Caco-2 (cell line): ENCODE results near the gene ARFGAP1. TPM values are rescaled to one million over a fixed set of nuclear protein-coding genes. Genes with fewer than 3 reads are reported as not detected.

Source experiments
- BruUV-seq: library from RNA; stranded (reverse); fragments of 400-500 nt; replicated peaks from 2 replicates; lab custom pipeline; 2021; lab: Mats Ljungman, UMichigan
- CTCF ChIA-PET: fragments of 300-600 bp; sonication (Branson Sonifier 250); formaldehyde crosslinking; loops from one replicate; lab custom pipeline; 2022; ENCODE audit warnings: antibody characterized with exemption; lab: Charles Lee
- POLR2A ChIA-PET: fragments of 300-600 bp; sonication (Branson Sonifier 250); formaldehyde crosslinking; loops from one replicate; lab custom pipeline; 2022; ENCODE audit warnings: antibody characterized with exemption; lab: Charles Lee
- DNase-seq, 2 experiments: peaks; one replicate each; pipeline versions ENCODE4 v3.0.0 to v3.0.0-alpha.2; 2020 to 2022
- H3K27me3 ChIP-seq: replicated peaks from 2 replicates; pipeline ENCODE4 v1.6.0; 2011; ENCODE audit warnings: low read length; ENCODE audit not compliant: control insufficient read depth, insufficient read depth
- H3K36me3 ChIP-seq: 2 replicates; pipeline ENCODE4 v1.5.1; 2011; ENCODE audit warnings: low read length; ENCODE audit not compliant: control insufficient read depth, insufficient read depth
- H3K4me1 ChIP-seq: fragments of 250-450 bp; sonication (Bioruptor Pico); 2 replicates; pipeline ENCODE4 v1.5.1; 2020; ENCODE audit warnings: mild to moderate bottlenecking
- H3K4me3 ChIP-seq: 2 replicates; pipeline ENCODE4 v1.5.1; 2011; ENCODE audit warnings: low read depth, mild to moderate bottlenecking, control low read depth, low read length
- H3K9me3 ChIP-seq: fragments of 250-450 bp; sonication (Bioruptor Pico); 2 replicates; pipeline ENCODE4 v1.5.1; 2020; ENCODE audit warnings: mild to moderate bottlenecking, moderate library complexity
- H3K27ac Mint-ChIP-seq: one replicate; pipeline ENCODE4 v1.8.0; 2022; ENCODE audit warnings: mixed read lengths; ENCODE audit not compliant: unreplicated experiment
- H3K27me3 Mint-ChIP-seq: one replicate; pipeline ENCODE4 v1.8.0; 2022; ENCODE audit warnings: mixed read lengths; ENCODE audit not compliant: insufficient read depth, unreplicated experiment
- H3K36me3 Mint-ChIP-seq: one replicate; pipeline ENCODE4 v1.8.0; 2022; ENCODE audit warnings: mild to moderate bottlenecking, mixed read lengths; ENCODE audit not compliant: insufficient read depth, unreplicated experiment
- H3K4me1 Mint-ChIP-seq: one replicate; pipeline ENCODE4 v1.8.0; 2022; ENCODE audit warnings: low read depth, mixed read lengths; ENCODE audit not compliant: unreplicated experiment
- H3K4me3 Mint-ChIP-seq: one replicate; pipeline ENCODE4 v1.8.0; 2022; ENCODE audit warnings: mild to moderate bottlenecking, moderate library complexity, mixed read lengths; ENCODE audit not compliant: unreplicated experiment
- H3K9me3 Mint-ChIP-seq: one replicate; pipeline ENCODE4 v1.8.0; 2022; ENCODE audit warnings: mixed read lengths; ENCODE audit not compliant: unreplicated experiment
- CTCF ChIP-seq, 2 experiments: fragments of 200-600 bp in 1 of 2; IDR thresholded peaks; 1 replicate in 1 of 2; 2 replicates in 1 of 2; pipeline versions ENCODE4 v1.5.1 to v1.8.0; 2011 to 2022; ENCODE audit warnings: antibody characterized with exemption in 1 of 2, control low read depth in 1 of 2, inconsistent platforms in 1 of 2, low read depth in 1 of 2, low read length in 1 of 2, mild to moderate bottlenecking in 1 of 2, moderate library complexity in 1 of 2; ENCODE audit not compliant: insufficient read depth in 1 of 2, severe bottlenecking in 1 of 2, unreplicated experiment in 1 of 2
- intact Hi-C: fragments of 100-400 bp; cut with micrococcal nuclease; formaldehyde crosslinking; loops from one replicate; pipeline ENCODE4 v1.10.0; 2022; ENCODE audit not compliant: unreplicated experiment
- total RNA-seq: library from RNA; stranded (reverse); gene quantifications from 2 replicates; pipeline ENCODE4 v1.2.3, GENCODE V29; 2022

Gene ARFGAP1
- total RNA-seq, 1 experiment from 2014 or later = 275 TPM

GRCh38 chr20:63230800-63231268 lies 41.8 kb upstream of the ARFGAP1 start:
- ChIA-PET CTCF (interaction anchor here (0.5 to 1.3 kb wide), 3 partner anchors 21 to 872 kb away, joined by 3 to 4 read pairs (median 3); no protein-coding TSS in a partner anchor), POLR2A (no interaction called here)
- Mint-ChIP-seq H3K36me3 (no peaks in the 10 kb centered on the region), H3K9me3 (no peaks in the 10 kb centered on the region), H3K4me3 (no peak overlapping the region), H3K27ac (no peak overlapping the region), H3K27me3 (no peaks in the 10 kb centered on the region), H3K4me1 (peaks cover 24% of the 10 kb centered on the region)
- TF ChIP-seq CTCF (IDR thresholded peaks at IDR 0.05; ENCODE audit: insufficient read depth in 1 of 2, low read depth in 1 of 2, low read length in 1 of 2, severe bottlenecking in 1 of 2, unreplicated experiment in 1 of 2) = peak; percentile 11 to 29
- Histone ChIP-seq H3K36me3 (no peaks in the 10 kb centered on the region), H3K4me3 (no peak overlapping the region), H3K9me3 (no peaks in the 10 kb centered on the region), H3K4me1 (peaks cover 52% of the 10 kb centered on the region), H3K27me3 (no peaks in the 10 kb centered on the region)
- DNase-seq = no peak
- BruUV-seq = no TSS peak
- intact Hi-C loops = no loop called here

- H3K4me3 ChIP-seq = no peak overlapping the region
- H3K4me1 ChIP-seq = peaks cover 60% of the 10 kb centered on the region
- H3K9me3 ChIP-seq = no peaks in the 10 kb centered on the region
- no peaks in the 10 kb centered on the region for H3K27me3 Mint-ChIP-seq
- CTCF ChIA-PET = interaction anchor here (0.9 to 5.6 kb wide), 3 partner anchors 8 to 149 kb away, joined by 3 to 122 read pairs (median 3); no protein-coding TSS in a partner anchor
- no peak for TF ChIP-seq CTCF (IDR thresholded peaks at IDR 0.05; ENCODE audit: insufficient read depth in 1 of 2, low read depth in 1 of 2, low read length in 1 of 2, severe bottlenecking in 1 of 2, unreplicated experiment in 1 of 2)
- no peaks in the 10 kb centered on the region for H3K9me3 Mint-ChIP-seq
- no peaks in the 10 kb centered on the region for H3K36me3 Mint-ChIP-seq
- H3K27ac Mint-ChIP-seq = peak overlapping the region; percentile 54
- H3K27me3 ChIP-seq = no peaks in the 10 kb centered on the region
- no TSS peak for BruUV-seq
- peaks cover 24% of the 10 kb centered on the region for H3K4me1 Mint-ChIP-seq
- intact Hi-C loops = no loop called here
- no peak overlapping the region for H3K4me3 Mint-ChIP-seq
- H3K36me3 ChIP-seq = no peaks in the 10 kb centered on the region
- POLR2A ChIA-PET = no interaction called here
- DNase-seq = no peak
Measured at GRCh38 chr20:63232235-63233060, 40.2 kb upstream of the ARFGAP1 start.

GRCh38 chr20:63233061-63233344 lies 39.6 kb upstream of the ARFGAP1 start:
- peaks cover 60% of the 10 kb centered on the region for H3K4me1 ChIP-seq
- intact Hi-C loops = no loop called here
- POLR2A ChIA-PET = no interaction called here

More at GRCh38 chr20:63233061-63233344, 39.6 kb upstream of the ARFGAP1 start:
- Histone ChIP-seq H3K36me3 (no peaks in the 10 kb centered on the region), H3K4me3 (no peak overlapping the region), H3K9me3 (no peaks in the 10 kb centered on the region), H3K27me3 (no peaks in the 10 kb centered on the region)
- H3K4me1 Mint-ChIP-seq = peaks cover 24% of the 10 kb centered on the region
- CTCF ChIA-PET = interaction anchor here (0.9 to 5.6 kb wide), 3 partner anchors 9 to 148 kb away, joined by 3 to 122 read pairs (median 3); no protein-coding TSS in a partner anchor
- H3K9me3 Mint-ChIP-seq = no peaks in the 10 kb centered on the region
- DNase-seq = no peak
- TF ChIP-seq CTCF (IDR thresholded peaks at IDR 0.05; ENCODE audit: insufficient read depth in 1 of 2, low read depth in 1 of 2, low read length in 1 of 2, severe bottlenecking in 1 of 2, unreplicated experiment in 1 of 2) = no peak
- H3K27ac Mint-ChIP-seq = peak overlapping the region; percentile 54
- no peak overlapping the region for H3K4me3 Mint-ChIP-seq
- no peaks in the 10 kb centered on the region for H3K27me3 Mint-ChIP-seq
- BruUV-seq = no TSS peak
- no peaks in the 10 kb centered on the region for H3K36me3 Mint-ChIP-seq
